H1 (cell line): ENCODE measurements around the gene IPO7. TPM values are rescaled to one million over a fixed set of nuclear protein-coding genes. Genes with fewer than 3 reads are reported as not detected.

Source experiments
- CTCF ChIA-PET: fragments of 300-600 bp; sonication (Branson Sonifier 250); formaldehyde crosslinking; loops from one replicate; lab custom pipeline; 2021; ENCODE audit not compliant: partially characterized antibody; lab: Charles Lee
- POLR2A ChIA-PET: fragments of 300-600 bp; sonication (Branson Sonifier 250); formaldehyde crosslinking; loops from one replicate; lab custom pipeline; 2021; ENCODE audit warnings: inconsistent platforms; ENCODE audit not compliant: partially characterized antibody; lab: Charles Lee
- DNase-seq, 2 experiments: peaks; one replicate each; pipeline versions ENCODE4 v3.0.0 to v3.0.0-alpha.2; 2010 to 2022; ENCODE audit warnings: low spot score in 2 of 2, low read depth in 1 of 2, mixed read lengths in 1 of 2
- FAIRE-seq: peaks from 2 replicates; lab custom pipeline; 2011; peaks lifted over from hg19 to GRCh38; lab: Jason Lieb, UNC
- H2AFZ ChIP-seq: 2 replicates; pipeline ENCODE4 v1.8.1; 2012; ENCODE audit warnings: low read length, inconsistent platforms
- H2AK5ac ChIP-seq: 2 replicates; pipeline ENCODE4 v1.6.1; 2013; ENCODE audit warnings: low read depth, low read length
- H2BK120ac ChIP-seq: replicated peaks from 2 replicates; pipeline ENCODE3; 2013; ENCODE audit warnings: low read depth, low read length, inconsistent platforms
- H2BK12ac ChIP-seq: 2 replicates; pipeline ENCODE4 v1.6.1; 2013; ENCODE audit warnings: low read depth, low read length
- H2BK15ac ChIP-seq: 2 replicates; pipeline ENCODE4 v1.6.1; 2013; ENCODE audit warnings: low read length
- H2BK20ac ChIP-seq: 2 replicates; pipeline ENCODE4 v1.6.1; 2013; ENCODE audit warnings: low read length
- H2BK5ac ChIP-seq: 2 replicates; pipeline ENCODE4 v1.6.1; 2013; ENCODE audit warnings: low read depth, low read length
- H3K14ac ChIP-seq: 2 replicates; pipeline ENCODE4 v1.6.1; 2013; ENCODE audit warnings: inconsistent platforms; ENCODE audit not compliant: insufficient read length
- H3K18ac ChIP-seq: 2 replicates; pipeline ENCODE4 v1.6.1; 2013; ENCODE audit warnings: low read length; ENCODE audit errors: extremely low read depth
- H3K23ac ChIP-seq: 2 replicates; pipeline ENCODE4 v1.6.1; 2013; ENCODE audit warnings: inconsistent platforms; ENCODE audit not compliant: insufficient read length
- H3K23me2 ChIP-seq: 2 replicates; pipeline ENCODE4 v1.6.1; 2013; ENCODE audit warnings: low read depth, low read length
- H3K27ac ChIP-seq: 2 replicates; pipeline ENCODE4 v1.6.1; 2011; ENCODE audit warnings: low read depth, low read length, inconsistent platforms
- H3K27me3 ChIP-seq, 4 experiments: replicated peaks in 1 of 4; 1 replicate in 1 of 4; 2 replicates in 3 of 4; pipeline versions ENCODE4 v1.6.1 to v1.8.1; 2011 to 2013; ENCODE audit warnings: low read length in 3 of 4, mild to moderate bottlenecking in 3 of 4, inconsistent platforms in 2 of 4, mixed read lengths in 2 of 4, moderate library complexity in 1 of 4; ENCODE audit not compliant: control insufficient read depth in 3 of 4, insufficient read depth in 3 of 4; ENCODE audit errors: extremely low read depth in 1 of 4
- H3K36me3 ChIP-seq, 4 experiments: 2 replicates each; pipeline versions ENCODE4 v1.6.1 to v1.8.1; 2011 to 2013; ENCODE audit warnings: mild to moderate bottlenecking in 4 of 4, low read length in 3 of 4, moderate library complexity in 2 of 4, control low read depth in 1 of 4, inconsistent platforms in 1 of 4; ENCODE audit not compliant: insufficient read depth in 4 of 4, control insufficient read depth in 2 of 4
- H3K4ac ChIP-seq: replicated peaks from 2 replicates; pipeline ENCODE3; 2013; ENCODE audit warnings: low read length, low read depth, mixed read lengths, inconsistent platforms; ENCODE audit not compliant: insufficient read length
- H3K4me1 ChIP-seq, 4 experiments: replicated peaks in 1 of 4; 1 replicate in 1 of 4; 2 replicates in 3 of 4; pipeline versions ENCODE4 v1.6.1 to v1.8.1; 2011 to 2013; ENCODE audit warnings: low read length in 3 of 4, inconsistent platforms in 2 of 4, mixed read lengths in 1 of 4; ENCODE audit not compliant: insufficient read depth in 4 of 4, control insufficient read depth in 3 of 4
- H3K4me2 ChIP-seq, 2 experiments: 2 replicates each; pipeline versions ENCODE4 v1.6.1 to v1.8.1; 2011 to 2013; ENCODE audit warnings: low read depth in 2 of 2, low read length in 2 of 2, control low read depth in 1 of 2, inconsistent platforms in 1 of 2, mild to moderate bottlenecking in 1 of 2; ENCODE audit not compliant: insufficient read depth in 1 of 2
- H3K4me3 ChIP-seq, 4 experiments: fragments of 200-600, 300-600 bp in 1 of 4; sonication (generic), shearing (Covaris generic), sonication (Bioruptor Twin) in 1 of 4; 2 replicates each; pipeline versions ENCODE4 v1.5.1 to v1.8.1; 2011 to 2016; ENCODE audit warnings: low read length in 4 of 4, low read depth in 3 of 4, control low read depth in 2 of 4, inconsistent platforms in 2 of 4, mild to moderate bottlenecking in 2 of 4, mixed read lengths in 1 of 4, moderate library complexity in 1 of 4; ENCODE audit not compliant: insufficient read depth in 2 of 4; ENCODE audit errors: extremely low read depth in 1 of 4
- H3K56ac ChIP-seq: replicated peaks from 2 replicates; pipeline ENCODE3; 2013; ENCODE audit warnings: low read depth, mild to moderate bottlenecking, mixed read lengths, low read length, inconsistent platforms; ENCODE audit not compliant: insufficient read length
- H3K79me1 ChIP-seq: 2 replicates; pipeline ENCODE4 v1.6.1; 2013; ENCODE audit warnings: low read depth, low read length, control low read depth
- H3K79me2 ChIP-seq, 2 experiments: 2 replicates each; pipeline versions ENCODE4 v1.6.1 to v1.8.1; 2012 to 2013; ENCODE audit warnings: low read length in 2 of 2, mild to moderate bottlenecking in 2 of 2, inconsistent platforms in 1 of 2; ENCODE audit not compliant: insufficient read depth in 2 of 2, control insufficient read depth in 1 of 2
- H3K9ac ChIP-seq, 4 experiments: replicated peaks in 1 of 4; 1 replicate in 1 of 4; 2 replicates in 3 of 4; pipeline versions ENCODE4 v1.6.1 to v1.8.1; 2011 to 2013; ENCODE audit warnings: low read depth in 3 of 4, low read length in 3 of 4, control low read depth in 2 of 4, mild to moderate bottlenecking in 2 of 4, moderate library complexity in 2 of 4, inconsistent platforms in 1 of 4; ENCODE audit errors: extremely low read depth in 1 of 4
- H3K9me3 ChIP-seq, 2 experiments: 2 replicates each; pipeline versions ENCODE4 v1.6.1 to v1.8.1; 2012 to 2013; ENCODE audit warnings: mild to moderate bottlenecking in 2 of 2, moderate library complexity in 2 of 2, control low read depth in 1 of 2, inconsistent platforms in 1 of 2, low read depth in 1 of 2, low read length in 1 of 2, mixed read lengths in 1 of 2; ENCODE audit not compliant: insufficient read depth in 2 of 2
- H4K20me1 ChIP-seq, 2 experiments: replicated peaks in 1 of 2; 2 replicates each; pipeline versions ENCODE3 to v1.8.1; 2011 to 2013; ENCODE audit warnings: inconsistent platforms in 2 of 2, low read length in 2 of 2, mild to moderate bottlenecking in 1 of 2; ENCODE audit not compliant: insufficient read depth in 2 of 2, control insufficient read depth in 1 of 2
- H4K5ac ChIP-seq: 2 replicates; pipeline ENCODE4 v1.6.1; 2013; ENCODE audit warnings: low read length, low read depth, mixed read lengths, inconsistent platforms; ENCODE audit not compliant: insufficient read length
- H4K8ac ChIP-seq: 2 replicates; pipeline ENCODE4 v1.8.0; 2013; ENCODE audit warnings: mild to moderate bottlenecking, moderate library complexity, low read length, inconsistent platforms; ENCODE audit not compliant: insufficient read depth; ENCODE audit errors: extremely low read depth
- H4K91ac ChIP-seq: replicated peaks from 2 replicates; pipeline ENCODE3; 2013; ENCODE audit warnings: low read length, mixed read lengths, inconsistent platforms; ENCODE audit not compliant: insufficient read length
- ATF2 ChIP-seq: IDR thresholded peaks from 2 replicates; pipeline ENCODE4 v1.6.1; 2012; ENCODE audit warnings: low read length, inconsistent platforms
- BACH1 ChIP-seq: IDR thresholded peaks from 2 replicates; pipeline ENCODE4 v1.6.1; 2012; ENCODE audit warnings: low read length, improper control_type of control experiment
- CTCF ChIP-seq, 3 experiments: IDR thresholded peaks; 1 replicate in 2 of 3; 2 replicates in 1 of 3; pipeline versions ENCODE4 v1.5.1 to v1.6.1; 2011; ENCODE audit warnings: low read length in 3 of 3, mild to moderate bottlenecking in 3 of 3, inconsistent platforms in 2 of 3, low read depth in 1 of 3, moderate library complexity in 1 of 3; ENCODE audit not compliant: insufficient read depth in 1 of 3; ENCODE audit errors: control extremely low read depth in 1 of 3
- E2F6 ChIP-seq: IDR thresholded peaks from 2 replicates; pipeline ENCODE4 v1.6.1; 2012; ENCODE audit warnings: inconsistent platforms
- POLR2AphosphoS5 ChIP-seq: IDR thresholded peaks from 2 replicates; pipeline ENCODE4 v1.6.1; 2011; ENCODE audit warnings: low read depth, low read length
- RNF2 ChIP-seq: fragments of 200-900, 300-1000 bp; sonication (generic); IDR thresholded peaks from 2 replicates; pipeline ENCODE4 v1.7.1; 2016; ENCODE audit warnings: borderline replicate concordance, low read depth, mild to moderate bottlenecking, antibody characterized with exemption, low read length; ENCODE audit not compliant: poor library complexity, severe bottlenecking; ENCODE audit errors: missing control alignments
- SAP30 ChIP-seq: fragments of 300-600 bp; sonication (generic); IDR thresholded peaks from 2 replicates; pipeline ENCODE4 v1.7.1; 2012; ENCODE audit warnings: low read length, moderate library complexity, mild to moderate bottlenecking, inconsistent platforms; ENCODE audit not compliant: insufficient read depth, insufficient replicate concordance
- WGBS, 2 experiments: shearing (Covaris generic) in 1 of 2; methylation state at CpG; one replicate each; pipeline versions ENCODE4 v1.1.6 to v1.1.7; 2013 to 2015; ENCODE audit warnings: low lambda C conversion rate in 2 of 2, mixed read lengths in 2 of 2, inconsistent platforms in 1 of 2, low coverage in 1 of 2, missing lambda C conversion rate in 1 of 2; ENCODE audit not compliant: insufficient replicate concordance in 2 of 2, insufficient coverage in 1 of 2, insufficient read length in 1 of 2; ENCODE audit errors: extremely low coverage in 1 of 2, missing lambda C conversion rate in 1 of 2; 5-methylcytosine and 5-hydroxymethylcytosine counted together
- polyA plus RNA-seq, 7 experiments: library from polyadenylated mRNA; depleted of rRNA in 3 of 7; stranded (reverse) in 5 of 7; unstranded in 2 of 7; fragments of >200 nt in 5 of 7; fragments of 200-250 nt in 2 of 7; gene quantifications; 1 replicate in 5 of 7; 2 replicates in 1 of 7; 4 replicates in 1 of 7; pipeline versions ENCODE4 v1.2.1 to v1.2.3, GENCODE V29; 2011 to 2013; ENCODE audit warnings: missing spikeins in 2 of 7, mixed read lengths in 2 of 7
- total RNA-seq: library from RNA; stranded (reverse); fragmentation: NEBNext Ultra II Directional; extraction: Animal tissue kit (Norgen Biotek cat#: 25700); gene quantifications from 2 replicates; pipeline ENCODE4 v1.2.1, GENCODE V29; 2021

Gene IPO7
- total and polyA plus RNA-seq, 2 of the 8 experiments (the other 6 are each of a cell fraction or from before 2014, with no cell fraction given): 45.9 to 259 TPM

- Histone ChIP-seq H3K56ac (no peak overlapping the region), H2BK15ac (0 out of 2 replicates have a peak overlapping the region, but pooled peaks have one; percentile 8), H3K23ac (no peak overlapping the region), H3K18ac (0 out of 2 replicates have a peak overlapping the region, but pooled peaks have one; percentile 11), H4K91ac (no peak overlapping the region), H3K4me3 (no peak overlapping the region), H3K27ac (no peak overlapping the region), H2BK120ac (no peak overlapping the region), H2AK5ac (no peak overlapping the region), H3K79me2 (peaks cover 14 to 16% of the 10 kb centered on the region in 2 experiments), H3K23me2 (no peaks in the 10 kb centered on the region), H2BK5ac (no peak overlapping the region; the same call in 1 of the 2 replicates), H3K14ac (no peak overlapping the region), H3K4ac (no peak overlapping the region), H3K4me1 (peaks cover 0 to 4% (median 2%) of the 10 kb centered on the region in 4 experiments; a peak in 3 of 7 replicates), H2BK12ac (no peak overlapping the region), H2BK20ac (0 out of 2 replicates have a peak overlapping the region, but pooled peaks have one; percentile 27), H3K36me3 (0 out of 8 replicates have a peak, but pooled peaks cover 0 to under 1% (median 0%) of the 10 kb centered on the region in 4 experiments), H3K9me3 (no peaks in the 10 kb centered on the region), H3K79me1 (no peaks in the 10 kb centered on the region), H3K27me3 (no peaks in the 10 kb centered on the region), H4K20me1 (peaks cover 5 to 7% of the 10 kb centered on the region in 2 experiments), H3K9ac (no peak overlapping the region), H4K5ac (no peak overlapping the region), H3K4me2 (no peak overlapping the region), H2AFZ (peak overlapping the region; percentile 30; the same call in 1 of the 2 replicates), H4K8ac (no peak overlapping the region)
- CTCF ChIA-PET: interaction anchor here (0.7 to 1.5 kb wide), 3 partner anchors 103 to 224 kb away, joined by 3 to 4 read pairs (median 3); no protein-coding TSS in a partner anchor
- 77% methylated on average over 2 of the region's 2 CpGs; no CpG with 5 or more reads in 1 of the 2 experiments for WGBS, 2 experiments
- POLR2A ChIA-PET: interaction anchor here (0.6 to 1.7 kb wide), 7 partner anchors 16 to 165 kb away, joined by 3 to 11 read pairs (median 4); partner anchors contain the start of gene ZNF143
- FAIRE-seq: no peak
- DNase-seq: no peak
- no peak for TF ChIP-seq SAP30
- no peak for TF ChIP-seq ATF2
- no peak for TF ChIP-seq BACH1
- no peak for TF ChIP-seq RNF2
- TF ChIP-seq POLR2AphosphoS5: no peak
- no peak for TF ChIP-seq E2F6
- TF ChIP-seq CTCF (IDR thresholded peaks at IDR 0.05; ENCODE audit: control extremely low read depth in 1 of 3, insufficient read depth in 1 of 3, low read depth in 1 of 3, low read length in 3 of 3): no peak
Measured at GRCh38 chr11:9380773-9381172, 3.7 kb upstream of the IPO7 start.
